ENCODE results near the gene ST6GAL1. TPM values are rescaled to one million over a fixed set of nuclear protein-coding genes. Genes with fewer than 3 reads are reported as not detected.

Gene ST6GAL1
- total and polyA plus RNA-seq, 2 of the 4 experiments (the other 2 are of a cell fraction), result 1.4 to 2.9 TPM

DNA sequence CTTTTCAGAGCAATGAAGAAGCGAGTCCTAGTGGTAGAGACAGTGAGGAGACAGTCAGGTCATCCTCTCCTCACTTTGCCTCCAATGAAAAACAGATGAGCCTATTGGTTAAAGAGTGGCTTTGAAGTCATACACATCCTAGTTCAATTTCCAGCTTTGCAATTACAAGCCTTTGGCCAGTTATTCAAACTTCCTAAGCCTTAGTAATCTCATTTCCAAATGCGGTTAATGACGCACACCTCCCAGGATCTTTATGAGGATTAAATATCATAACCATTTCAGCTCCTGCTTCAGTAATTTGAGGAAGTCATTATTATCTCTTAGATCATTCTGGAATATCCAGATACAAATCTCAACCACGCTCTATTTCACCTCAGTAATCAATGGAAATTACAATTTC, 10.0 kb upstream of the ST6GAL1 start:
- no peak overlapping the region for H2BK120ac ChIP-seq (ENCODE audit: low read depth, low read length)
- H3K14ac ChIP-seq (replicated peaks; ENCODE audit: low read depth, low read length), result no peak overlapping the region
- H2AFZ ChIP-seq (replicated peaks; ENCODE audit: low read length, poor library complexity), result no peak overlapping the region
- TF ChIP-seq MXI1 (IDR thresholded peaks at IDR 0.05; ENCODE audit: borderline replicate concordance, low read depth, low read length), result no peak
- no peak for TF ChIP-seq MAFK (IDR thresholded peaks at IDR 0.05; ENCODE audit: low read depth, low read length)
- no peak for TF ChIP-seq BHLHE40 (IDR thresholded peaks at IDR 0.05; ENCODE audit: low read depth, low read length)
- TF ChIP-seq, protein P1, sequence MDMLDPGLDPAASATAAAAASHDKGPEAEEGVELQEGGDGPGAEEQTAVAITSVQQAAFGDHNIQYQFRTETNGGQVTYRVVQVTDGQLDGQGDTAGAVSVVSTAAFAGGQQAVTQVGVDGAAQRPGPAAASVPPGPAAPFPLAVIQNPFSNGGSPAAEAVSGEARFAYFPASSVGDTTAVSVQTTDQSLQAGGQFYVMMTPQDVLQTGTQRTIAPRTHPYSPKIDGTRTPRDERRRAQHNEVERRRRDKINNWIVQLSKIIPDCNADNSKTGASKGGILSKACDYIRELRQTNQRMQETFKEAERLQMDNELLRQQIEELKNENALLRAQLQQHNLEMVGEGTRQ (IDR thresholded peaks at IDR 0.05; ENCODE audit: low read depth, low read length), result no peak
- no peak for TF ChIP-seq SMC3 (IDR thresholded peaks at IDR 0.05; ENCODE audit: low read depth, low read length)
- no peak for TF ChIP-seq POLR2A (IDR thresholded peaks at IDR 0.05; ENCODE audit: low read depth, low read length)
- TF ChIP-seq, protein P2, sequence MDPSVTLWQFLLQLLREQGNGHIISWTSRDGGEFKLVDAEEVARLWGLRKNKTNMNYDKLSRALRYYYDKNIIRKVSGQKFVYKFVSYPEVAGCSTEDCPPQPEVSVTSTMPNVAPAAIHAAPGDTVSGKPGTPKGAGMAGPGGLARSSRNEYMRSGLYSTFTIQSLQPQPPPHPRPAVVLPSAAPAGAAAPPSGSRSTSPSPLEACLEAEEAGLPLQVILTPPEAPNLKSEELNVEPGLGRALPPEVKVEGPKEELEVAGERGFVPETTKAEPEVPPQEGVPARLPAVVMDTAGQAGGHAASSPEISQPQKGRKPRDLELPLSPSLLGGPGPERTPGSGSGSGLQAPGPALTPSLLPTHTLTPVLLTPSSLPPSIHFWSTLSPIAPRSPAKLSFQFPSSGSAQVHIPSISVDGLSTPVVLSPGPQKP (IDR thresholded peaks at IDR 0.05; ENCODE audit: borderline replicate concordance, low read depth, low read length), result no peak
- no peak for TF ChIP-seq MAZ (IDR thresholded peaks at IDR 0.05; ENCODE audit: borderline replicate concordance, low read depth, low read length)
- TF ChIP-seq NFE2L2 (IDR thresholded peaks at IDR 0.05; ENCODE audit: low read depth, low read length), result no peak
- TF ChIP-seq, protein P3, sequence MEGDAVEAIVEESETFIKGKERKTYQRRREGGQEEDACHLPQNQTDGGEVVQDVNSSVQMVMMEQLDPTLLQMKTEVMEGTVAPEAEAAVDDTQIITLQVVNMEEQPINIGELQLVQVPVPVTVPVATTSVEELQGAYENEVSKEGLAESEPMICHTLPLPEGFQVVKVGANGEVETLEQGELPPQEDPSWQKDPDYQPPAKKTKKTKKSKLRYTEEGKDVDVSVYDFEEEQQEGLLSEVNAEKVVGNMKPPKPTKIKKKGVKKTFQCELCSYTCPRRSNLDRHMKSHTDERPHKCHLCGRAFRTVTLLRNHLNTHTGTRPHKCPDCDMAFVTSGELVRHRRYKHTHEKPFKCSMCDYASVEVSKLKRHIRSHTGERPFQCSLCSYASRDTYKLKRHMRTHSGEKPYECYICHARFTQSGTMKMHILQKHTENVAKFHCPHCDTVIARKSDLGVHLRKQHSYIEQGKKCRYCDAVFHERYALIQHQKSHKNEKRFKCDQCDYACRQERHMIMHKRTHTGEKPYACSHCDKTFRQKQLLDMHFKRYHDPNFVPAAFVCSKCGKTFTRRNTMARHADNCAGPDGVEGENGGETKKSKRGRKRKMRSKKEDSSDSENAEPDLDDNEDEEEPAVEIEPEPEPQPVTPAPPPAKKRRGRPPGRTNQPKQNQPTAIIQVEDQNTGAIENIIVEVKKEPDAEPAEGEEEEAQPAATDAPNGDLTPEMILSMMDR (conservative IDR thresholded peaks at IDR 0.05; ENCODE audit: low read depth, low read length), result no peak
- no peak for TF ChIP-seq RFX5 (IDR thresholded peaks at IDR 0.05; ENCODE audit: low read depth, low read length)
- no peak for TF ChIP-seq RCOR1 (IDR thresholded peaks at IDR 0.05; ENCODE audit: insufficient replicate concordance, low read length)
- TF ChIP-seq CHD1 (IDR thresholded peaks at IDR 0.05; ENCODE audit: low read depth, low read length), result no peak
- no peak for TF ChIP-seq FOS (IDR thresholded peaks at IDR 0.05; ENCODE audit: low read depth, low read length)
- H3K79me1 ChIP-seq (ENCODE audit: low read depth in 1 of 2, low read length in 2 of 2), result no peaks in the 10 kb centered on the region
- no peak overlapping the region for H4K5ac ChIP-seq (ENCODE audit: low read depth, low read length)
- POLR2A ChIA-PET (ENCODE audit: unreplicated experiment), result no interaction called here
- no peak overlapping the region for H3K9ac ChIP-seq (ENCODE audit: low read depth, low read length)
- no TSS peak for BruUV-seq (replicated peaks)
- no peak overlapping the region for H2AK5ac ChIP-seq (ENCODE audit: low read depth, low read length)
- no peaks in the 10 kb centered on the region for H3K9me3 ChIP-seq (ENCODE audit: control insufficient read depth, insufficient read depth, low read length)
- CTCF ChIA-PET, result no interaction called here
- H3K4me2 ChIP-seq (ENCODE audit: low read depth, low read length), result no peak overlapping the region
- dilution Hi-C loops (cut with HindIII; ENCODE audit: low sequenced_read_pairs, unreplicated experiment) (no loop called here), in situ Hi-C loops (cut with MboI; ENCODE audit: low sequenced_read_pairs) (no loop called here), intact Hi-C loops (cut with micrococcal nuclease) (no loop called here)
- no peaks in the 10 kb centered on the region for H4K20me1 ChIP-seq (ENCODE audit: insufficient read depth, low read length)
- DNase-seq (no peak), ATAC-seq (ENCODE audit: low read depth) (no peak)
- H3K27me3 ChIP-seq (ENCODE audit: control insufficient read depth, insufficient read depth, low read length), result peaks cover 21% of the 10 kb centered on the region
- no peak overlapping the region for H3K56ac ChIP-seq (ENCODE audit: extremely low read depth, insufficient read depth, low read length)
- no peak overlapping the region for H4K91ac ChIP-seq (ENCODE audit: insufficient read depth, low read depth, low read length)
- H3K36me3 ChIP-seq (ENCODE audit: control insufficient read depth, insufficient read depth, low read length), result no peaks in the 10 kb centered on the region
- H4K8ac ChIP-seq (ENCODE audit: low read depth in 2 of 2, low read length in 2 of 2), result no peak overlapping the region
- no peak overlapping the region for H2BK15ac ChIP-seq (ENCODE audit: low read depth, low read length)
- no peak overlapping the region for H3K27ac ChIP-seq (ENCODE audit: insufficient read depth, low read length)
- no peak overlapping the region for H3K4me3 ChIP-seq (ENCODE audit: insufficient read depth, low read depth, low read length)
- H3K18ac ChIP-seq (ENCODE audit: low read depth, low read length), result no peak overlapping the region
- WGBS, 2 experiments (ENCODE audit: extremely low coverage in 2 of 2, insufficient read length in 1 of 2), result no CpG with 5 or more reads among the region's 4 CpGs
- no peak overlapping the region for H3K23ac ChIP-seq (ENCODE audit: low read depth, low read length)
- H2BK20ac ChIP-seq (ENCODE audit: low read depth, low read length), result no peak overlapping the region
- no peaks in the 10 kb centered on the region for H3K4me1 ChIP-seq (ENCODE audit: control insufficient read depth, insufficient read depth, low read length)
- H3K4ac ChIP-seq (ENCODE audit: low read depth, low read length), result no peak overlapping the region
- H3K9me1 ChIP-seq (ENCODE audit: insufficient read depth, low read length), result no peaks in the 10 kb centered on the region
- H2BK5ac ChIP-seq (ENCODE audit: low read depth, low read length, poor library complexity, severe bottlenecking), result no peak overlapping the region
- no peak overlapping the region for H2AK9ac ChIP-seq (replicated peaks; ENCODE audit: low read depth, low read length, poor library complexity)
